ENCODE results near the gene PRKAG2.

Gene PRKAG2

GRCh38 chr7:151674161-151674920, 202.6 kb downstream of the PRKAG2 start:
- H3K4me1 ChIP-seq (ENCODE audit: control insufficient read depth, insufficient read depth, low read length), result peaks cover 14% of the 10 kb centered on the region; the same call in 1 of the 2 replicates
- no peak overlapping the region for H3K9ac ChIP-seq (ENCODE audit: low read length)
- no peaks in the 10 kb centered on the region for H3K27me3 ChIP-seq (ENCODE audit: control insufficient read depth, insufficient read depth, low read length)
- H3K36me3 ChIP-seq (ENCODE audit: control insufficient read depth, insufficient read depth, low read length), result no peaks in the 10 kb centered on the region
- no peak overlapping the region for H3K27ac ChIP-seq (ENCODE audit: low read depth, low read length)
- no peaks in the 10 kb centered on the region for H3K9me3 ChIP-seq (ENCODE audit: control insufficient read depth, insufficient read depth, low read depth, low read length)
- no peak overlapping the region for H3K4me3 ChIP-seq (ENCODE audit: low read depth, low read length)

GRCh38 chr7:151673216-151673615, 203.7 kb downstream of the PRKAG2 start:
- Histone ChIP-seq H3K27ac (ENCODE audit: low read depth, low read length) (no peak overlapping the region), H3K4me3 (ENCODE audit: low read depth, low read length) (no peak overlapping the region), H3K27me3 (ENCODE audit: control insufficient read depth, insufficient read depth, low read length) (no peaks in the 10 kb centered on the region), H3K4me1 (ENCODE audit: control insufficient read depth, insufficient read depth, low read length) (peaks cover 14% of the 10 kb centered on the region; the same call in 1 of the 2 replicates), H3K36me3 (ENCODE audit: control insufficient read depth, insufficient read depth, low read length) (no peaks in the 10 kb centered on the region), H3K9ac (ENCODE audit: low read length) (no peak overlapping the region), H3K9me3 (ENCODE audit: control insufficient read depth, insufficient read depth, low read depth, low read length) (0 out of 2 replicates have a peak, but pooled peaks cover 2% of the 10 kb centered on the region)

GRCh38 chr7:151672716-151673115, 204.2 kb downstream of the PRKAG2 start:
- no peaks in the 10 kb centered on the region for H3K36me3 ChIP-seq (ENCODE audit: control insufficient read depth, insufficient read depth, low read length)
- H3K9me3 ChIP-seq (ENCODE audit: control insufficient read depth, insufficient read depth, low read depth, low read length), result peaks cover 5% of the 10 kb centered on the region; the same call in 1 of the 2 replicates
- no peak overlapping the region for H3K4me3 ChIP-seq (ENCODE audit: low read depth, low read length)
- H3K4me1 ChIP-seq (ENCODE audit: control insufficient read depth, insufficient read depth, low read length), result peaks cover 14% of the 10 kb centered on the region; the same call in 1 of the 2 replicates
- no peaks in the 10 kb centered on the region for H3K27me3 ChIP-seq (ENCODE audit: control insufficient read depth, insufficient read depth, low read length)
- no peak overlapping the region for H3K9ac ChIP-seq (ENCODE audit: low read length)
- no peak overlapping the region for H3K27ac ChIP-seq (ENCODE audit: low read depth, low read length)

- no peak overlapping the region for H3K4me3 ChIP-seq (ENCODE audit: low read depth, low read length)
- H3K9me3 ChIP-seq (ENCODE audit: control insufficient read depth, insufficient read depth, low read depth, low read length), result peaks cover 14% of the 10 kb centered on the region
- H3K36me3 ChIP-seq (ENCODE audit: control insufficient read depth, insufficient read depth, low read length), result no peaks in the 10 kb centered on the region
- no peak overlapping the region for H3K27ac ChIP-seq (ENCODE audit: low read depth, low read length)
- no peaks in the 10 kb centered on the region for H3K27me3 ChIP-seq (ENCODE audit: control insufficient read depth, insufficient read depth, low read length)
- no peak overlapping the region for H3K9ac ChIP-seq (ENCODE audit: low read length)
- H3K4me1 ChIP-seq (ENCODE audit: control insufficient read depth, insufficient read depth, low read length), result peaks cover 14% of the 10 kb centered on the region; the same call in 1 of the 2 replicates
These were observed 205.4 kb downstream of the PRKAG2 start for GRCh38 chr7:151671514-151671913.

- Histone ChIP-seq H3K27me3 (ENCODE audit: control insufficient read depth, insufficient read depth, low read length) (no peaks in the 10 kb centered on the region), H3K9me3 (ENCODE audit: control insufficient read depth, insufficient read depth, low read depth, low read length) (peaks cover 14% of the 10 kb centered on the region), H3K4me3 (ENCODE audit: low read depth, low read length) (no peak overlapping the region), H3K9ac (ENCODE audit: low read length) (no peak overlapping the region), H3K27ac (ENCODE audit: low read depth, low read length) (no peak overlapping the region), H3K36me3 (ENCODE audit: control insufficient read depth, insufficient read depth, low read length) (no peaks in the 10 kb centered on the region), H3K4me1 (ENCODE audit: control insufficient read depth, insufficient read depth, low read length) (peaks cover 14% of the 10 kb centered on the region; the same call in 1 of the 2 replicates)
These were observed 207.2 kb downstream of the PRKAG2 start for GRCh38 chr7:151669762-151670161.

GRCh38 chr7:151666886-151667285, 210.0 kb downstream of the PRKAG2 start:
- H3K9me3 ChIP-seq (ENCODE audit: control insufficient read depth, insufficient read depth, low read depth, low read length), result peaks cover 14% of the 10 kb centered on the region
- H3K4me1 ChIP-seq (ENCODE audit: control insufficient read depth, insufficient read depth, low read length), result no peaks in the 10 kb centered on the region
- H3K27me3 ChIP-seq (ENCODE audit: control insufficient read depth, insufficient read depth, low read length), result no peaks in the 10 kb centered on the region
- H3K4me3 ChIP-seq (ENCODE audit: low read depth, low read length), result no peak overlapping the region
- H3K36me3 ChIP-seq (ENCODE audit: control insufficient read depth, insufficient read depth, low read length), result no peaks in the 10 kb centered on the region
- H3K27ac ChIP-seq (ENCODE audit: low read depth, low read length), result no peak overlapping the region
- H3K9ac ChIP-seq (ENCODE audit: low read length), result no peak overlapping the region

- no peak overlapping the region for H3K4me3 ChIP-seq (ENCODE audit: low read depth, low read length)
- peaks cover 14% of the 10 kb centered on the region for H3K9me3 ChIP-seq (ENCODE audit: control insufficient read depth, insufficient read depth, low read depth, low read length)
- H3K27ac ChIP-seq (ENCODE audit: low read depth, low read length), result no peak overlapping the region
- no peaks in the 10 kb centered on the region for H3K36me3 ChIP-seq (ENCODE audit: control insufficient read depth, insufficient read depth, low read length)
- no peaks in the 10 kb centered on the region for H3K27me3 ChIP-seq (ENCODE audit: control insufficient read depth, insufficient read depth, low read length)
- H3K4me1 ChIP-seq (ENCODE audit: control insufficient read depth, insufficient read depth, low read length), result no peaks in the 10 kb centered on the region
- no peak overlapping the region for H3K9ac ChIP-seq (ENCODE audit: low read length)
These were observed 211.5 kb downstream of the PRKAG2 start for GRCh38 chr7:151665368-151665767.

GRCh38 chr7:151664268-151664667, 212.6 kb downstream of the PRKAG2 start:
- no peak overlapping the region for H3K9ac ChIP-seq (ENCODE audit: low read length)
- H3K4me1 ChIP-seq (ENCODE audit: control insufficient read depth, insufficient read depth, low read length), result no peaks in the 10 kb centered on the region

GRCh38 chr7:151663382-151664100, 213.4 kb downstream of the PRKAG2 start:
- Histone ChIP-seq H3K27ac (ENCODE audit: low read depth, low read length) (no peak overlapping the region), H3K9me3 (ENCODE audit: control insufficient read depth, insufficient read depth, low read depth, low read length) (peaks cover 14% of the 10 kb centered on the region), H3K4me1 (ENCODE audit: control insufficient read depth, insufficient read depth, low read length) (no peaks in the 10 kb centered on the region), H3K4me3 (ENCODE audit: low read depth, low read length) (no peak overlapping the region), H3K27me3 (ENCODE audit: control insufficient read depth, insufficient read depth, low read length) (no peaks in the 10 kb centered on the region), H3K9ac (ENCODE audit: low read length) (no peak overlapping the region), H3K36me3 (ENCODE audit: control insufficient read depth, insufficient read depth, low read length) (no peaks in the 10 kb centered on the region)

More at GRCh38 chr7:151664268-151664667, 212.6 kb downstream of the PRKAG2 start:
- no peak overlapping the region for H3K4me3 ChIP-seq (ENCODE audit: low read depth, low read length)
- H3K36me3 ChIP-seq (ENCODE audit: control insufficient read depth, insufficient read depth, low read length), result no peaks in the 10 kb centered on the region
- H3K27ac ChIP-seq (ENCODE audit: low read depth, low read length), result no peak overlapping the region
- H3K9me3 ChIP-seq (ENCODE audit: control insufficient read depth, insufficient read depth, low read depth, low read length), result peaks cover 14% of the 10 kb centered on the region
- no peaks in the 10 kb centered on the region for H3K27me3 ChIP-seq (ENCODE audit: control insufficient read depth, insufficient read depth, low read length)

- H3K9me3 ChIP-seq (ENCODE audit: control insufficient read depth, insufficient read depth, low read depth, low read length), result peaks cover 5% of the 10 kb centered on the region
- no peak overlapping the region for H3K27ac ChIP-seq (ENCODE audit: low read depth, low read length)
- no peak overlapping the region for H3K9ac ChIP-seq (ENCODE audit: low read length)
- no peaks in the 10 kb centered on the region for H3K4me1 ChIP-seq (ENCODE audit: control insufficient read depth, insufficient read depth, low read length)
- H3K36me3 ChIP-seq (ENCODE audit: control insufficient read depth, insufficient read depth, low read length), result no peaks in the 10 kb centered on the region
- H3K4me3 ChIP-seq (ENCODE audit: low read depth, low read length), result no peak overlapping the region
- no peaks in the 10 kb centered on the region for H3K27me3 ChIP-seq (ENCODE audit: control insufficient read depth, insufficient read depth, low read length)
These were observed 214.6 kb downstream of the PRKAG2 start for GRCh38 chr7:151662251-151662826.

GRCh38 chr7:151661587-151661986, 215.3 kb downstream of the PRKAG2 start:
- no peaks in the 10 kb centered on the region for H3K36me3 ChIP-seq (ENCODE audit: control insufficient read depth, insufficient read depth, low read length)
- no peak overlapping the region for H3K4me3 ChIP-seq (ENCODE audit: low read depth, low read length)
- H3K27ac ChIP-seq (ENCODE audit: low read depth, low read length), result no peak overlapping the region

More at GRCh38 chr7:151661587-151661986, 215.3 kb downstream of the PRKAG2 start:
- Histone ChIP-seq H3K9ac (ENCODE audit: low read length) (no peak overlapping the region), H3K4me1 (ENCODE audit: control insufficient read depth, insufficient read depth, low read length) (no peaks in the 10 kb centered on the region), H3K9me3 (ENCODE audit: control insufficient read depth, insufficient read depth, low read depth, low read length) (no peaks in the 10 kb centered on the region), H3K27me3 (ENCODE audit: control insufficient read depth, insufficient read depth, low read length) (no peaks in the 10 kb centered on the region)
